ENCODE measurements around the gene ZFR. TPM values are rescaled to one million over a fixed set of nuclear protein-coding genes. Genes with fewer than 3 reads are reported as not detected.

ZFR gene
- total RNA-seq, 1 experiment from 2014 or later, result 85.1 TPM

DNA sequence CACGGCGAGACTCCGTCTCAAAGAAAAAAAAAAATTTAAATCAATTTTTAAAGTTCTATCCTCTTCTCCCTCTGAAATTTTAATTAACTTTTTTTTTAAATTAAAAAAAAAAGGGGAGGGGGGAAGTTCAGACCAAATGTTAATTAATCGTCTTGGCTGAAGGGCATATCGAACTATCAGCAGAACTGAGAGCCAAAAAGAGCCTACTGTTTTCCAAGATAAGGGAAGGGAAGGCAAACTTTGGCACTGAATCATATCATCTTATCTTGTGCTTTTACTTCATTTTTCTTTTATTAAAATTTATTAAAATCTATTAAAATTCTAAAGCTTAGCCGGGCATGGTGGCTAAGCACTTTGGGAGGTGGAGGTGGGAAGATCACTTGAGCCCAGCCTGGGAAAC is 85.9 kb downstream of the ZFR start:
- no peak for DNase-seq
- H3F3A ChIP-seq (ENCODE audit: low read length, unreplicated experiment), result no peaks in the 10 kb centered on the region
- no peaks in the 10 kb centered on the region for H3K4me1 ChIP-seq (ENCODE audit: insufficient read depth, low read length)
- no peak overlapping the region for H3K4me2 ChIP-seq (ENCODE audit: low read length)
- ATAC-seq, result no peak
- ChIA-PET CTCF (no interaction called here), POLR2A (ENCODE audit: unreplicated experiment) (no interaction called here)
- H3K9me3 ChIP-seq (ENCODE audit: low read length), result no peaks in the 10 kb centered on the region
- H2AFZ ChIP-seq (ENCODE audit: low read length), result no peak overlapping the region
- intact Hi-C loops (cut with micrococcal nuclease), result no loop called here
- TF ChIP-seq EZH2 (IDR thresholded peaks at IDR 0.05; ENCODE audit: low read length, unreplicated experiment), result no peak
- TF ChIP-seq CTCF (conservative IDR thresholded peaks at IDR 0.05; ENCODE audit: low read depth, low read length), result no peak
- no peak for TF ChIP-seq EZH2phosphoT487 (IDR thresholded peaks at IDR 0.05; ENCODE audit: borderline replicate concordance, low read length)
- H3K9me2 ChIP-seq (replicated peaks; ENCODE audit: low read length), result no peaks in the 10 kb centered on the region
- no peak overlapping the region for H3K9ac ChIP-seq (ENCODE audit: low read length)
- H3K4me3 ChIP-seq (ENCODE audit: low read length), result no peak overlapping the region
- H3K27ac ChIP-seq (ENCODE audit: low read length), result no peak overlapping the region
- no peaks in the 10 kb centered on the region for H4K20me1 ChIP-seq (ENCODE audit: low read length)
- no peaks in the 10 kb centered on the region for H3K27me3 ChIP-seq (ENCODE audit: low read length)
- BruUV-seq (replicated peaks), result no TSS peak
- no peaks in the 10 kb centered on the region for H3K79me2 ChIP-seq (ENCODE audit: low read length)
- H3K36me3 ChIP-seq (ENCODE audit: low read depth, low read length), result peaks cover 50% of the 10 kb centered on the region

DNA sequence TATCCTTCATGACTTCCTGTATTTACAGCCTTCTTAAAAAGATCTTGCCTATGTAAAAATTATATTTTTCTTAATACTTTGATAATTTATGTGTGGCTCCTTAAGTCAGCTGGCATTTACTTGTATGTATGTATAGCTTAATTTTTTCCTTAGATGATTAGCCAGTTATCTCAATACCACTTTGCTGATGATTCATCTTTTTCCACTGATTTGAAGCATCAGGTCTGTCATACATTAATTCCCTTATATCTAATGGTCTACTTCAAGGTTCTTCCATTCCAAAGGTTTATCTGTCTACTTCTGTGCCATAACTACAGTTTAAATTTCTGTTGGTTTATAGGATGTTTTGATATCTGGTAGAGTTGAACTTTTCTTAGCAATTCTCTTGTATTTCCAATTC is 86.9 kb downstream of the ZFR start:
- Histone ChIP-seq H3K79me2 (ENCODE audit: low read length) (no peaks in the 10 kb centered on the region), H2AFZ (ENCODE audit: low read length) (no peak overlapping the region), H3K9me3 (ENCODE audit: low read length) (no peaks in the 10 kb centered on the region), H3K36me3 (ENCODE audit: low read depth, low read length) (peaks cover 44% of the 10 kb centered on the region), H4K20me1 (ENCODE audit: low read length) (no peaks in the 10 kb centered on the region), H3K4me1 (ENCODE audit: insufficient read depth, low read length) (no peaks in the 10 kb centered on the region), H3K4me3 (ENCODE audit: low read length) (no peak overlapping the region), H3K9me2 (replicated peaks; ENCODE audit: low read length) (no peaks in the 10 kb centered on the region), H3K27ac (ENCODE audit: low read length) (no peak overlapping the region), H3K4me2 (ENCODE audit: low read length) (no peak overlapping the region), H3K9ac (ENCODE audit: low read length) (no peak overlapping the region), H3K27me3 (ENCODE audit: low read length) (no peaks in the 10 kb centered on the region), H3F3A (ENCODE audit: low read length, unreplicated experiment) (no peaks in the 10 kb centered on the region)
- no peak for ATAC-seq
- CTCF ChIA-PET, result no interaction called here
- intact Hi-C loops (cut with micrococcal nuclease), result no loop called here
- TF ChIP-seq EZH2phosphoT487 (IDR thresholded peaks at IDR 0.05; ENCODE audit: borderline replicate concordance, low read length), result no peak
- no peak for TF ChIP-seq CTCF (conservative IDR thresholded peaks at IDR 0.05; ENCODE audit: low read depth, low read length)
- TF ChIP-seq EZH2 (IDR thresholded peaks at IDR 0.05; ENCODE audit: low read length, unreplicated experiment), result no peak
- DNase-seq, result no peak
- POLR2A ChIA-PET (ENCODE audit: unreplicated experiment), result no interaction called here
- BruUV-seq (replicated peaks), result no TSS peak

- POLR2A ChIA-PET (ENCODE audit: unreplicated experiment), result no interaction called here
Measured at GRCh38 chr5:32355686-32356085, 88.9 kb downstream of the ZFR start.

More at GRCh38 chr5:32355686-32356085, 88.9 kb downstream of the ZFR start:
- intact Hi-C loops (cut with micrococcal nuclease), result no loop called here
- no peak overlapping the region for H3K9ac ChIP-seq (ENCODE audit: low read length)
- DNase-seq (no peak), ATAC-seq (no peak)
- CTCF ChIA-PET, result no interaction called here
- H3K27ac ChIP-seq (ENCODE audit: low read length), result no peak overlapping the region
- H2AFZ ChIP-seq (ENCODE audit: low read length), result no peak overlapping the region
- peaks cover 31% of the 10 kb centered on the region for H3K36me3 ChIP-seq (ENCODE audit: low read depth, low read length)
- no TSS peak for BruUV-seq (replicated peaks)
- no peak overlapping the region for H3K4me2 ChIP-seq (ENCODE audit: low read length)
- no peaks in the 10 kb centered on the region for H3K9me3 ChIP-seq (ENCODE audit: low read length)
- no peaks in the 10 kb centered on the region for H4K20me1 ChIP-seq (ENCODE audit: low read length)
- no peaks in the 10 kb centered on the region for H3K9me2 ChIP-seq (replicated peaks; ENCODE audit: low read length)
- TF ChIP-seq CTCF (conservative IDR thresholded peaks at IDR 0.05; ENCODE audit: low read depth, low read length) (no peak), EZH2 (IDR thresholded peaks at IDR 0.05; ENCODE audit: low read length, unreplicated experiment) (no peak), EZH2phosphoT487 (IDR thresholded peaks at IDR 0.05; ENCODE audit: borderline replicate concordance, low read length) (no peak)
- no peaks in the 10 kb centered on the region for H3F3A ChIP-seq (ENCODE audit: low read length, unreplicated experiment)
- H3K4me1 ChIP-seq (ENCODE audit: insufficient read depth, low read length), result no peaks in the 10 kb centered on the region
- no peak overlapping the region for H3K4me3 ChIP-seq (ENCODE audit: low read length)
- H3K27me3 ChIP-seq (ENCODE audit: low read length), result no peaks in the 10 kb centered on the region
- no peaks in the 10 kb centered on the region for H3K79me2 ChIP-seq (ENCODE audit: low read length)
